GM10266 (cell line): ENCODE data around the gene IL1F10.

Source experiments
- DNase-seq: peaks from one replicate; pipeline ENCODE4 v3.0.0; 2012; ENCODE audit errors: extremely low spot score
- CTCF ChIP-seq: IDR thresholded peaks from 2 replicates; pipeline ENCODE4 v1.5.1; 2012; ENCODE audit warnings: mild to moderate bottlenecking, low read depth; ENCODE audit not compliant: control insufficient read depth, insufficient read depth; ENCODE audit errors: missing control alignments

The IL1F10 gene

GRCh38 chr2:113111823-113112287, 44.1 kb downstream of the IL1F10 start:
- no peak for TF ChIP-seq CTCF
- no peak for DNase-seq

- no peak for DNase-seq
- TF ChIP-seq CTCF: no peak
Measured at GRCh38 chr2:113112441-113112840, 44.7 kb downstream of the IL1F10 start.

- TF ChIP-seq CTCF: no peak
Measured at GRCh38 chr2:113112871-113113270, 45.1 kb downstream of the IL1F10 start.

GRCh38 chr2:113113807-113114206, 46.0 kb downstream of the IL1F10 start:
- no peak for TF ChIP-seq CTCF
- DNase-seq: no peak

More at GRCh38 chr2:113112871-113113270, 45.1 kb downstream of the IL1F10 start:
- DNase-seq: no peak

GRCh38 chr2:113114224-113114945, 46.6 kb downstream of the IL1F10 start:
- DNase-seq: no peak
- no peak for TF ChIP-seq CTCF

GRCh38 chr2:113114996-113115395, 47.2 kb downstream of the IL1F10 start:
- no peak for TF ChIP-seq CTCF
- no peak for DNase-seq
